Cardiac muscle cell (in vitro differentiated cells and primary cell): Measurements from ENCODE around the gene UNC13A. TPM values are rescaled to one million over a fixed set of nuclear protein-coding genes. Genes with fewer than 3 reads are reported as not detected.

Experiments used
- DNase-seq, 2 donors: peaks; one replicate each; pipeline versions ENCODE4 v3.0.0 to v3.0.0-alpha.2; 2010 to 2017; ENCODE audit warnings: low read depth in 1 of 2, low spot score in 1 of 2
- H3K27ac ChIP-seq: fragments of 200-600 bp; sonication (generic); 2 replicates; pipeline ENCODE4 v1.5.1; 2016
- H3K27me3 ChIP-seq: fragments of 200-600 bp; sonication (generic); 2 replicates; pipeline ENCODE4 v1.6.0; 2016; ENCODE audit warnings: control low read depth
- H3K36me3 ChIP-seq: fragments of 200-600 bp; sonication (generic); 2 replicates; pipeline ENCODE4 v1.5.1; 2016; ENCODE audit warnings: control low read depth
- H3K4me1 ChIP-seq: fragments of 200-600 bp; sonication (generic); 2 replicates; pipeline ENCODE4 v1.8.1; 2017; ENCODE audit warnings: low read depth, mild to moderate bottlenecking, mixed run types
- H3K4me3 ChIP-seq: fragments of 200-600 bp; sonication (generic); 2 replicates; pipeline ENCODE4 v1.5.1; 2016; ENCODE audit warnings: mild to moderate bottlenecking
- H3K9me3 ChIP-seq: fragments of 200-600 bp; sonication (generic); 2 replicates; pipeline ENCODE4 v1.5.1; 2017; ENCODE audit warnings: low read depth, mild to moderate bottlenecking, control low read depth
- CTCF ChIP-seq: IDR thresholded peaks from 2 replicates; pipeline ENCODE4 v1.5.1; 2012; ENCODE audit warnings: low read depth, mild to moderate bottlenecking, low read length
- polyA plus RNA-seq: library from polyadenylated mRNA; unstranded; fragments of >200 nt; fragmentation: Nextera tagmentation; extraction: Ambion mirVana; gene quantifications from 2 replicates; pipeline ENCODE4 v1.2.1, GENCODE V29; 2016
- total RNA-seq: library from RNA; depleted of rRNA; stranded (reverse); fragments of >200 nt; gene quantifications from 2 replicates; pipeline ENCODE4 v1.2.3, GENCODE V29; 2016

Gene UNC13A
- total and polyA plus RNA-seq, 2 experiments from 2014 or later: 0.31 to 0.54 TPM

GRCh38 chr19:17618936-17619335 lies 69.2 kb downstream of the UNC13A start:
- Histone ChIP-seq H3K27ac (no peak overlapping the region), H3K36me3 (no peaks in the 10 kb centered on the region), H3K4me1 (no peaks in the 10 kb centered on the region), H3K27me3 (no peaks in the 10 kb centered on the region), H3K9me3 (no peaks in the 10 kb centered on the region), H3K4me3 (no peak overlapping the region)
- DNase-seq: no peak
- TF ChIP-seq CTCF: no peak

GRCh38 chr19:17618281-17618903 lies 69.8 kb downstream of the UNC13A start:
- no peak overlapping the region for H3K4me3 ChIP-seq
- H3K27ac ChIP-seq: no peak overlapping the region
- no peaks in the 10 kb centered on the region for H3K9me3 ChIP-seq
- DNase-seq: no peak
- no peaks in the 10 kb centered on the region for H3K4me1 ChIP-seq
- no peaks in the 10 kb centered on the region for H3K36me3 ChIP-seq
- H3K27me3 ChIP-seq: no peaks in the 10 kb centered on the region
- TF ChIP-seq CTCF: no peak

- Histone ChIP-seq H3K4me1 (no peaks in the 10 kb centered on the region), H3K36me3 (no peaks in the 10 kb centered on the region), H3K27ac (no peak overlapping the region), H3K9me3 (no peaks in the 10 kb centered on the region), H3K4me3 (no peak overlapping the region), H3K27me3 (no peaks in the 10 kb centered on the region)
- no peak for TF ChIP-seq CTCF
- DNase-seq: no peak
Measured at GRCh38 chr19:17617807-17618192, 70.4 kb downstream of the UNC13A start.

GRCh38 chr19:17616961-17617806 lies 71.0 kb downstream of the UNC13A start:
- H3K4me1 ChIP-seq: no peaks in the 10 kb centered on the region
- H3K36me3 ChIP-seq: no peaks in the 10 kb centered on the region
- no peak for TF ChIP-seq CTCF
- H3K27ac ChIP-seq: no peak overlapping the region
- H3K4me3 ChIP-seq: no peak overlapping the region
- H3K9me3 ChIP-seq: no peaks in the 10 kb centered on the region
- DNase-seq: peak in 1 of 2 donors; percentile 25
- H3K27me3 ChIP-seq: no peaks in the 10 kb centered on the region

- H3K4me3 ChIP-seq: no peak overlapping the region
- H3K36me3 ChIP-seq: no peaks in the 10 kb centered on the region
Measured at GRCh38 chr19:17616686-17616960, 71.5 kb downstream of the UNC13A start.

More at GRCh38 chr19:17616686-17616960, 71.5 kb downstream of the UNC13A start:
- H3K27me3 ChIP-seq: no peaks in the 10 kb centered on the region
- no peaks in the 10 kb centered on the region for H3K4me1 ChIP-seq
- no peak overlapping the region for H3K27ac ChIP-seq
- no peaks in the 10 kb centered on the region for H3K9me3 ChIP-seq
- no peak for DNase-seq
- TF ChIP-seq CTCF: no peak
